ENCODE measurements around the gene C17orf100.
"Not testable (repeated sequence)": the region's sequence is repeated elsewhere in the genome, so short reads cannot be mapped to it uniquely, and the experiment has no call there.

C17orf100 gene

DNA sequence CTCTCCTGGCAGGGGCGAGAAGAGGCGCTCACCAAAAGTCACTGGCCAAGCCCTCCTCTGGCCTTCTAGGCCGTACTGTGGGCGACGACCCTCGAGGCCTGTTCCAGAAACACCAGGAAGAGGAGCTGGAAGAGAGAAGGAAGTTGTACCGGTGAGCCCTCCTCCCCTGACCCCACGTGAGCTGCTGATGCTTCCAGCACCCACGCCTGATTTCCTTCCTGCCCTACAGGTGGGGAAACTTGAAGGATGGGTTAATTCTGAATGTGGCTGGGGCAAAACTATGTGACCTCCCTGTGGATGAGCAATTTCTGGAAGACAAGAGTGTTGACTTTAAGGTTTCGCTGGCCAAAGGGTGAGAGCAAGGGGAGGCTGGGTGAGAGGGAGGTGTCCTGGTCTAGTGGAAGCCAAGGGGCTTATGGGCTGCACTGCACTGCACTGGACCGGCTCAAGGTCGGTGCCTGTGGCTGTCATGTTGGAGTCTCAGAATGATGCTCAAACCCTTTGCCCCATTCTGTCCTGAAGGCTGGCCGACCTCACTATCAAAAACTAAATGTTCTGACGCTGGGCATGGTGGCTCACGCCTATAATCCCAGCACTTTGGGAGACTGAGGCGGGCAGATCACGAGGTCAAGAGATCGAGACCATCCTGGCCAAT lies 6.2 kb downstream of the C17orf100 start:
- TF ChIP-seq Cebpa-rat (IDR thresholded peaks at IDR 0.05): no peak
- Histone ChIP-seq H3K27ac (no peak overlapping the region), H3K27me3 (peaks cover 56% of the 10 kb centered on the region), H3K4me3 (no peak overlapping the region), H3K9ac (no peak overlapping the region), H3K4me1 (peaks cover 56% of the 10 kb centered on the region), H3K9me3 (no peaks in the 10 kb centered on the region), H4K20me1 (peaks cover 19% of the 10 kb centered on the region; the same call in 1 of the 2 replicates), H3K4me2 (no peak overlapping the region), H3K36me3 (no peaks in the 10 kb centered on the region)

DNA sequence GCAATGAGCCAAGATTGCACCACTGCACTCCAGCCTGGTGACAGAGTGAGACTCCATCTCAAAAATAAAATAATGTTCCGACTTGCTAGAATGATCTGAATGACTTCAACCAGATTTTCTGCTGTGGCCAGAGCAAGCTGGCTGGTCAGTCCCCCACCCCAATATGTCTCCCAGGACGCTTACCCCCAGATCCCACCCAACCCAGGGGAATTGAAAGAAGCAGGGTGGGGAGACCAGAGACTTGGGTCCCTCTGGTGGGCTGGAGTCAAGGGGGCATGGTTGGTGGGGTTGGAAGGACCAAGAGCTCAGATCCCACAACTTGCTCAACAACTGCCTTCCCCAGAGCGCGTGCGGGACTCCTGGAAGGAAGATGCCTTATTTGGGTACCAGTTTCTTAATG lies 6.8 kb downstream of the C17orf100 start:
- H3K4me2 ChIP-seq, H3K27ac ChIP-seq, H3K9ac ChIP-seq, H3K36me3 ChIP-seq, H3K9me3 ChIP-seq, H3K4me3 ChIP-seq: not testable (repeated sequence)
- Histone ChIP-seq H3K27me3 (peaks cover 52% of the 10 kb centered on the region), H3K4me1 (peaks cover 51% of the 10 kb centered on the region), H4K20me1 (peaks cover 19% of the 10 kb centered on the region; the same call in 1 of the 2 replicates)

DNA sequence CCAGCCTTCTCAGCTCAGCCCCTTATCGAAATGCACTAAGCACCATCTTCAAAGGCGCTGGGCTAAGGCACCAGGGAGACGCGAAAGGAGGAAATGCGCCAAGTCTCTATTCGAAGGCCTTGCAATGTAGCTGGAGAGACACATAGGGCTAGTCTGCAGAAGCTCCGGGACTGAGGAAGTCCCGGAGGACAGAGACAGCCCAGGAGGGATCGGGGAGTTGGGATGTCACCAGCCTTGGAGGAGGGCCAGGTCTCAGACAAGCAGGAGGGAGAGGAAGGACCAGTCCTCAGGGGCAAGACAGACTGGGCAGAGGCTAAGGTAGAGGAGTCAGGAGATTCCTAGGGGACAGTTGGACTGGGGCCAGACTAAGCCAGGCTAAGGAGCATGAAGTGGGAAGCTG lies 8.5 kb downstream of the C17orf100 start:
- no peaks in the 10 kb centered on the region for H3K9me3 ChIP-seq
- H3K36me3 ChIP-seq: no peaks in the 10 kb centered on the region
- peaks cover 35% of the 10 kb centered on the region for H3K27me3 ChIP-seq
- no peak for TF ChIP-seq Cebpa-rat (IDR thresholded peaks at IDR 0.05)
- 0 out of 2 replicates have a peak overlapping the region, but pooled peaks have one; percentile 21 for H3K4me3 ChIP-seq
- no peak overlapping the region for H3K27ac ChIP-seq
- peaks cover 38% of the 10 kb centered on the region for H3K4me1 ChIP-seq
- H4K20me1 ChIP-seq: peaks cover 5% of the 10 kb centered on the region; the same call in 1 of the 2 replicates
- H3K9ac ChIP-seq: no peak overlapping the region
- H3K4me2 ChIP-seq: peak overlapping the region; percentile 83

DNA sequence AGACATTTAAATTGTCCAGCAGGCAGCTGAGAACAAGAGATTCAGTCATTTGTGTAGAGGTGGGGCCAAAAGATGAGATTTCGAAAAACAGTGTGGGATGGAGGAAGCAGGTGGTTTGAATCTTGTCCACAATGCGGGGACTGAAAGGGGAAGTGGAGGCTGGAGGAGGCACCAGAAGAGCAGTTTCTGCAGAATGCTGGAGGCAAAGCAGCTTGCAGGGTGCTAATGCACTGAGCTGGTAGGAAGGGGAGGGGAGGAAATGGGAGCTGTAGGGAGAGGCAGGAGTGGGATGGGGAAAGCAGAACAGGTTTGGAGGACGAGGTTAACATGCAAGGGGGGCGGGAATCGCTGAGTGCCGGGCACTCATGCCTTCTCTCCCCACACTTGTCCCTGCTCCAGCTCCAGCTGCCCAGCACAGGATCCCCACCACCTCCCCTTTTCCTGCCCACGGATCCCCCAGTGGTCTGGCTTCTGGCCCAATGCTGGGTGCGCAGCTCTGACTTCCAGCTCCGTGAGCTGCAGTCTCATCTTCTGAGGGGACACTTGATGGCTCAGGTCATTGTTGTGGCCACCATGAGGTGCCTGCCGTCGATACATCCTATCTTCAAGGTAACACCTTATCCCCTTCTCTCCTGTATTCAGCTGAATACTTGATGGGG lies 9.4 kb downstream of the C17orf100 start:
- H3K4me3 ChIP-seq: 0 out of 2 replicates have a peak overlapping the region, but pooled peaks have one; percentile 21
- H3K27ac ChIP-seq: no peak overlapping the region
- TF ChIP-seq Cebpa-rat (IDR thresholded peaks at IDR 0.05): no peak
- no peaks in the 10 kb centered on the region; the same call in 1 of the 2 replicates for H4K20me1 ChIP-seq
- H3K9ac ChIP-seq: no peak overlapping the region; the same call in 1 of the 2 replicates
- peak overlapping the region; percentile 83 for H3K4me2 ChIP-seq
- peaks cover 34% of the 10 kb centered on the region for H3K4me1 ChIP-seq
- no peaks in the 10 kb centered on the region for H3K36me3 ChIP-seq
- peaks cover 26% of the 10 kb centered on the region for H3K27me3 ChIP-seq
- H3K9me3 ChIP-seq: no peaks in the 10 kb centered on the region

DNA sequence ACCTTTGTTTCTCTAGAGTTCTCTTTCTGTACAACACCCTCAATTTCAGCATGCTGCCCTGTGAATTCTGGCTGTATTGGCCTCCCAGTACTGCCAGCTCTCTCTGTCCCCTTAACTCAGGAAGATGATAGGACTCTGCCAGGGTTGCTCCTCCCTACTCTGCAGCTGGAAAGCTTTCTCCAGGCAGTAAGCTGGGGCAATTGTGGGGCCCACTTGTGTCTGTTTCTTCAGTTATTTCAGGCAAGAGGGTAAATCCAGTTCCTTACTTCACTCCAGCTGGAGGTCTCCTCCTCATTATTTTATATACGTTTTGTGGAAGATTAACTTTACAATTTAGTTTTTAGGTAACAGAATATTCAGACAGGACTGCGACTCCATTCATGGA lies 9.9 kb downstream of the C17orf100 start:
- H4K20me1 ChIP-seq: peaks cover under 1% of the 10 kb centered on the region
- H3K9me3 ChIP-seq: no peaks in the 10 kb centered on the region
- H3K27me3 ChIP-seq: peaks cover 21% of the 10 kb centered on the region
- H3K4me2 ChIP-seq: peak overlapping the region; percentile 83
- peaks cover 39% of the 10 kb centered on the region for H3K4me1 ChIP-seq
- no peak overlapping the region for H3K27ac ChIP-seq
- no peak for TF ChIP-seq Cebpa-rat (IDR thresholded peaks at IDR 0.05)
- no peaks in the 10 kb centered on the region for H3K36me3 ChIP-seq
- H3K4me3 ChIP-seq: no peak overlapping the region
- H3K9ac ChIP-seq: no peak overlapping the region

DNA sequence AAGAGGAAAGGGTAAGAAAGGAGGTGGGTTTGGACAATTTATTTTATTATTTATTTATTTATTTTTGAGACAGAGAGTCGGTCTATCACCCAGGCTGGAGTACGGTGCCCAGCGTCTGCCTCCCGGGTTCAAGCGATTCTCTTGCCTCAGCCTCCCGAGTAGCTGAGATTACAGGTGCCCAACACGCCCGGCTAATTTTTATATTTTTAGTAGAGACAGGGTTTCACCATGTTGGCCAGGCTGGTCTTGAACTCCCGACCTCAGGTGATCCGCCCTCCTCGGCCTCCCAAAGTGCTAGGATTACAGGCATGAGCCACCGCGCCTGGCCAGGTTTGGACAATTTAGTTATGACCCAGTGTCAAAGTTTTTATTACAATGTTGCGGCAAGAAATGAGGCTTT lies 11.6 kb downstream of the C17orf100 start:
- H3K9ac ChIP-seq: not testable (repeated sequence)
- H3K4me1 ChIP-seq: peaks cover 49% of the 10 kb centered on the region

DNA sequence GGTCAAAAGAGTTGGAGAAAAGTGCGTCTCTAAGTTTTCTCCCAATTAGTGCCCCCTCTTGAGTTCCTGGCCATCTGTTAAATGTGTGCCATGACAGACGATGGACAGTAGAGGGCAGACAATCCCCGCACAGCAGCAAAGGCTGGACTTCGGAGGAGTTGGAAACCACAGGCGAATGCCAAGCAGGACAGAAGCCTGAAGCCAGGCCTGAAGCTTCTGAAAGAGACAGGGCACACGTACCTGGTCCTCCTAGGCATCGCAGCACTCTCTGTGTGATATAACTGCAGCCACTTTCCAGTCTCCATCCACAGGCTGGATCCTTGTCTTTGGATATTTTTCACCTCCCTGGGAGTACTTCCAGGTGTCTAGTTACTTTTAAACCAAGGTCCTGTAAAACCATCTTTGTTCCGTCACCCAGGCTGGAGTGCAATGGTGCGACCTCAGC lies 14.5 kb downstream of the C17orf100 start:
- H3K4me1 ChIP-seq: peaks cover 36% of the 10 kb centered on the region
- no peaks in the 10 kb centered on the region for H3K27me3 ChIP-seq
- no peak overlapping the region for H3K9ac ChIP-seq
- no peak overlapping the region for H3K4me3 ChIP-seq
- no peak overlapping the region for H3K27ac ChIP-seq
- peak overlapping the region; percentile 43 for H3K4me2 ChIP-seq
- H3K9me3 ChIP-seq: no peaks in the 10 kb centered on the region
- no peaks in the 10 kb centered on the region for H3K36me3 ChIP-seq
- TF ChIP-seq Cebpa-rat (IDR thresholded peaks at IDR 0.05): no peak
- H4K20me1 ChIP-seq: peaks cover 5% of the 10 kb centered on the region

More for the DNA sequence above, 11.6 kb downstream of the C17orf100 start:
- not testable (repeated sequence) for H3K4me3 ChIP-seq, H3K27me3 ChIP-seq, H3K4me2 ChIP-seq, H4K20me1 ChIP-seq, H3K27ac ChIP-seq, H3K9me3 ChIP-seq, H3K36me3 ChIP-seq

DNA sequence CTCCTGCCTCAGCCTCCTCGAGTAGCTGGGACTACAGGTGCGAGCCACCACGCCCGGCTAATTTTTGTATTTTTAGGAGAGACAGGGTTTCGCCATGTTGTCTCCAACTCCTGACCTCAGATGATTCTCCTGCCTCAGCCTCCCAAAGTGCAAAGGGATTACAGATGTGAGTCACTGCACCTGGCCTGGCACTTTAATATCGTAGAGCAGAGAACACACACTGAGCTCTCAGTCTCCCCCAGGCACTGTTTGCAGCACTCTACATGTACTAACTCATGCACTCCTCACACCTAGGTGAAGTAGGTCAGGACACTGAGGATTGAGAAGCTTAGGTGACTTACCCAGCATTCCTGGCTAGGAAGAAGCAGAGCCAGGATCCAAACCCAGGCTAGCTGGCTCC lies 15.0 kb downstream of the C17orf100 start:
- Histone ChIP-seq H3K4me3 (no peak overlapping the region), H3K9ac (no peak overlapping the region), H3K27me3 (no peaks in the 10 kb centered on the region), H4K20me1 (peaks cover 5% of the 10 kb centered on the region; the same call in 1 of the 2 replicates), H3K4me1 (peaks cover 31% of the 10 kb centered on the region), H3K27ac (no peak overlapping the region), H3K36me3 (no peaks in the 10 kb centered on the region), H3K9me3 (no peaks in the 10 kb centered on the region), H3K4me2 (peak overlapping the region; percentile 72)
- no peak for TF ChIP-seq Cebpa-rat (IDR thresholded peaks at IDR 0.05)

DNA sequence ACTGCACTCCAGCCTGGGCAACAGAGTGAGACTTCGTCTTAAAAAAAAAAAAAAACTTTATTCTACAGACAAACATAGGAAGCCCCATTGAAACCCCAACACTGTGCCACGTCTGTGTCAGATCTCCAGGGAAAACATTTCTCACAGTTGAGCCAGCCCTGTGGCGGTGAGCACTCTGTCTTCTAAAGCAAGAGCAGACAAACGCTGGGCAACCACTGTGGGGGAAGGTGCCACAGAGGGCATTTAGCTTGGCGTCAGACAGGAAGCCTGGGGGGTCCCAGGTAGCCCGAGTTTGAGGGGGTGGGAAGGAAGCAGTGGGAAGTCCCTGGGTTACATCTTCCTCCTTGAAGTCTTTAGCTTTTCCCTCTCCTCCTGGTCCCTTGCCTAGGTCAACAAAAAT lies 16.0 kb downstream of the C17orf100 start:
- no peak for TF ChIP-seq Cebpa-rat (IDR thresholded peaks at IDR 0.05)
- H3K36me3 ChIP-seq: no peaks in the 10 kb centered on the region
- no peak overlapping the region for H3K27ac ChIP-seq
- H3K4me3 ChIP-seq: no peak overlapping the region
- H3K27me3 ChIP-seq: no peaks in the 10 kb centered on the region
- no peaks in the 10 kb centered on the region for H3K9me3 ChIP-seq
- peak overlapping the region; percentile 72 for H3K4me2 ChIP-seq
- H3K4me1 ChIP-seq: peaks cover 25% of the 10 kb centered on the region
- peaks cover 5% of the 10 kb centered on the region; the same call in 1 of the 2 replicates for H4K20me1 ChIP-seq
- H3K9ac ChIP-seq: no peak overlapping the region

DNA sequence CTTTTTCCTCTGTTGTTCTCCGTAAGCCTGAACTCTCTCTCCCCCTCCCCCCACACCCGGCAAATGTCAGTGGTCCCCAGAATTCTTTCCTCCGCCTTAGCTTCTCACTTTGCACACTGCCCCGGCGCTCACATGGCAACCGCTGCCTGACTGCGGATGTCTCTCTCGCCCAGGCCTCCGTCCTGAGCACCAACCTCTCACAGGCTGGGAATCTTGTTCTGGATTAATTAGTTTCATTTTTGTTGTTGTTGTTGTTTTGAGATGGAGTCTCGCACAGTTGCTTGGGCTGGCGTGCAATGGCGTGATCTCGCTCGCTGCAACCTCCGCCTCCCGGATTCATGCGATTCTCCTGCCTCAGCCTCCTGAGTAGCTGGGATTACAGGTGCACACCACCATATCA lies 16.7 kb downstream of the C17orf100 start:
- Histone ChIP-seq H3K4me2 (peak overlapping the region; percentile 72), H3K27me3 (no peaks in the 10 kb centered on the region), H3K9ac (no peak overlapping the region), H4K20me1 (peaks cover 5% of the 10 kb centered on the region; the same call in 1 of the 2 replicates), H3K27ac (no peak overlapping the region), H3K36me3 (no peaks in the 10 kb centered on the region), H3K4me3 (no peak overlapping the region), H3K9me3 (no peaks in the 10 kb centered on the region), H3K4me1 (peaks cover 25% of the 10 kb centered on the region)
- no peak for TF ChIP-seq Cebpa-rat (IDR thresholded peaks at IDR 0.05)

Data from BLaER1 (cell line).